ENCODE measurements around the gene EDIL3.

Gene EDIL3

GRCh38 chr5:84384604-84385575 lies at the start of gene EDIL3:
EDIL3 (minus strand) TSS chr5:84384880; CDS start chr5:84384374, 506 bp downstream.
- DNase-seq (ENCODE audit: low read depth, low spot score): no peak

GRCh38 chr5:84433461-84433860 lies 48.8 kb upstream of the EDIL3 start:
- no peak for DNase-seq (ENCODE audit: low read depth, low spot score)

- no peak for DNase-seq (ENCODE audit: low read depth, low spot score)
Measured at GRCh38 chr5:84430863-84431663, 46.4 kb upstream of the EDIL3 start.

- no peak for DNase-seq (ENCODE audit: low read depth, low spot score)
Measured at GRCh38 chr5:84430079-84430478, 45.4 kb upstream of the EDIL3 start.

GRCh38 chr5:84425365-84425881 lies 40.7 kb upstream of the EDIL3 start:
- DNase-seq (ENCODE audit: low read depth, low spot score): no peak

GRCh38 chr5:84419742-84420141 lies 35.1 kb upstream of the EDIL3 start:
- no peak for DNase-seq (ENCODE audit: low read depth, low spot score)

- no peak for DNase-seq (ENCODE audit: low read depth, low spot score)
Measured at GRCh38 chr5:84411832-84412605, 27.3 kb upstream of the EDIL3 start.

GRCh38 chr5:84406111-84406510 lies 21.4 kb upstream of the EDIL3 start:
- no peak for DNase-seq (ENCODE audit: low read depth, low spot score)

GRCh38 chr5:84403773-84404172 lies 19.1 kb upstream of the EDIL3 start:
- DNase-seq (ENCODE audit: low read depth, low spot score): no peak

- DNase-seq (ENCODE audit: low read depth, low spot score): no peak
Measured at GRCh38 chr5:84397385-84397784, 12.7 kb upstream of the EDIL3 start.

- no peak for DNase-seq (ENCODE audit: low read depth, low spot score)
Measured at GRCh38 chr5:84393969-84394368, 9.3 kb upstream of the EDIL3 start.

GRCh38 chr5:84392836-84393235 lies 8.2 kb upstream of the EDIL3 start:
- no peak for DNase-seq (ENCODE audit: low read depth, low spot score)

GRCh38 chr5:84385705-84386104 lies 1.0 kb upstream of the EDIL3 start:
- DNase-seq (ENCODE audit: low read depth, low spot score): no peak

GRCh38 chr5:84383816-84384603 lies 670 bp downstream of the EDIL3 start:
- no peak for DNase-seq (ENCODE audit: low read depth, low spot score)

GRCh38 chr5:84383296-84383815 lies 1.3 kb downstream of the EDIL3 start:
- DNase-seq (ENCODE audit: low read depth, low spot score): no peak

GRCh38 chr5:84382363-84383295 lies 2.1 kb downstream of the EDIL3 start:
- no peak for DNase-seq (ENCODE audit: low read depth, low spot score)

GRCh38 chr5:84381502-84382362 lies 2.9 kb downstream of the EDIL3 start:
- no peak for DNase-seq (ENCODE audit: low read depth, low spot score)

- DNase-seq (ENCODE audit: low read depth, low spot score): no peak
Measured at GRCh38 chr5:84379749-84380148, 4.9 kb downstream of the EDIL3 start.
